ENCODE results near the gene HSPB7. TPM values are rescaled to one million over a fixed set of nuclear protein-coding genes. Genes with fewer than 3 reads are reported as not detected.
A peak's percentile ranks its signal among the peaks of the same experiment; 100 is the strongest.
"Not testable (repeated sequence)": the region's sequence is repeated elsewhere in the genome, so short reads cannot be mapped to it uniquely, and the experiment has no call there.

The HSPB7 gene
- total RNA-seq, 4 donors from 2014 or later = 2.4 to 4.2 (median 3.0) TPM

GRCh38 chr1:16050328-16050727 is 32.5 kb upstream of the HSPB7 start:
- no peak overlapping the region for H3K4me3 ChIP-seq (ENCODE audit: low read depth, poor library complexity, severe bottlenecking)
- WGBS, 2 donors = 86 to 90% methylated on average over 7 of the region's 7 CpGs
- intact Hi-C loops (cut with DNase I; ENCODE audit: low total_unique reads) = no loop called here
- no peak for DNase-seq (ENCODE audit: low spot score in 2 of 2)
- TF ChIP-seq POLR2A (IDR thresholded peaks at IDR 0.05) = no peak

GRCh38 chr1:16048573-16049189 is 30.8 kb upstream of the HSPB7 start:
- TF ChIP-seq POLR2A (IDR thresholded peaks at IDR 0.05) = no peak
- no peak for TF ChIP-seq CTCF (IDR thresholded peaks at IDR 0.05)
- DNase-seq (ENCODE audit: low spot score in 2 of 2) = no peak
- intact Hi-C loops (cut with DNase I; ENCODE audit: low total_unique reads) = no loop called here
- 0 to 6% methylated on average over 12 to 22 of the region's 25 CpGs for whole genome bisulfite sequencing, 2 donors
- peak overlapping the region; percentile 11 for H3K4me3 ChIP-seq (ENCODE audit: low read depth, poor library complexity, severe bottlenecking)

GRCh38 chr1:16047791-16048475 is 30.1 kb upstream of the HSPB7 start:
- H3K4me3 ChIP-seq (ENCODE audit: low read depth, poor library complexity, severe bottlenecking) = no peak overlapping the region
- DNase-seq (ENCODE audit: low spot score in 2 of 2) = no peak
- intact Hi-C loops (cut with DNase I; ENCODE audit: low total_unique reads) = no loop called here
- WGBS, 2 donors = 83% methylated on average over 15 to 17 of the region's 19 CpGs
- TF ChIP-seq CTCF (IDR thresholded peaks at IDR 0.05) = no peak
- TF ChIP-seq POLR2A (IDR thresholded peaks at IDR 0.05) = no peak

DNA sequence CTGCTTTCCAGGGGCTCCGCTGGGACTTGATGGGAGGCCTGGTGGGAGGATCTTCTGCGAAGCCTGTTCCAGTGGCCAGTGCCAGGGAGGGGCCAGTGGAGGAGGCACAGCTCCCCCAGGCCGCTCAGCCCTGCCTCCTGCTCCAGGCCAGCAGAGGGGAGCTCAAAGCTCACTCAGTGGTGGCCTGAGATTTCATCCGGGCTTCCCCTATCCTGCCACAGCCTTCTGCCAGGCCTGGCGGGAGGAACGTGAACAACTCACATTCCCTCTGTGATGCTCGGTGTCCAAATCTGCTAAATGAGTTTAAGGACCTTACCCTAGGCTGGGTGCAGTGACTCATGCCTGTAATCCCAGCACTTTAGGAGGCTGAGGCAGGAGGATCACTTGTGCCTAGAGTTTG is 29.0 kb upstream of the HSPB7 start:
- no peak overlapping the region for H3K4me3 ChIP-seq (ENCODE audit: low read depth, poor library complexity, severe bottlenecking)
- intact Hi-C loops (cut with DNase I; ENCODE audit: low total_unique reads) = no loop called here
- 63 to 69% methylated on average over 5 to 7 of the region's 7 CpGs for WGBS, 2 donors
- TF ChIP-seq CTCF (IDR thresholded peaks at IDR 0.05) = no peak
- no peak for DNase-seq (ENCODE audit: low spot score in 2 of 2)

DNA sequence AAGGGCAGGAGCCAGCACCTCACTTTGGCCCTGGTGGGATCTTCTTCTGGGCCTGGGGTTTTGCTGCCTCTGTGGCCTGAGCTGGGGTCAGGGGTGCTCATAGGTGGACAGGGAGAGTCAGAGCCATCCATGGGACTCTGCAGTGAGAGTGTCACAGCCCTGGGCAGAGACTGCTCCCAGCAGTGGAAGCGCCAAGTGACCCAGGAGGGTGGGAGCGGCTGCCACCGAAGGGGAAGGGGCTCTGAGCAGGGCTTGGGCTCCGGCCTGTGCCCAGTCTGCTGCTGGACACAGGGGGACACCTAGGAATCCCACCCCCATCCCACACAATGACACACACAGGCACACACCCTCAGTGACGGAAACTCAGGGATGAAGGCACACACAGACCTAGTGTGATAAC is 26.1 kb upstream of the HSPB7 start:
- 83 to 90% methylated on average over 1 to 2 of the region's 5 CpGs for WGBS, 2 donors
- intact Hi-C loops (cut with DNase I; ENCODE audit: low total_unique reads) = no loop called here
- TF ChIP-seq POLR2A (IDR thresholded peaks at IDR 0.05) (no peak), CTCF (IDR thresholded peaks at IDR 0.05) (no peak)
- no peak overlapping the region for H3K4me3 ChIP-seq (ENCODE audit: low read depth, poor library complexity, severe bottlenecking)
- no peak for DNase-seq (ENCODE audit: low spot score in 2 of 2)

DNA sequence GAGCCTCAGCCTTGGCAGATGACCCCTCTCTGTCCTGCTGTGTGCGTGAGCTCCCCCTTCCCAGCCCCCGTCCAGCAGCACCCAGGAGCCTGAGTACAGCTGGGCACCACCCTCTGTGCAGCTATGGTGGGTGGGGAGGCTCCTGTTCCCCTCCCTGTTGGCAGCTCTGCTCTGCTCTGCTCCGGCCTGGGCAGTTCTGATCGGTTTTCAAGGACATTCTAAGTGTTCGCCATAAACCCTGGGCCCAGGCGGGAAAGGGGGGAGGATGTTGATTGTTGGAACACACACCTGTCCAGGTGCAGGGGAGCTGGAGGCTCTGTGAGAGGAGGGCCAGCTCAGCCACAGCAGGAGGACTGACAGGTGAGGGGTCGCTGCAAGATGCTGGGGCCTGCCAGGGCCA is 25.7 kb upstream of the HSPB7 start, which contains the start of gene CLCNKB:
TSS of gene CLCNKB (plus strand) at position 262 of the 400 bp plus-strand sequence. CDS start 711 bp downstream, outside the sequence.
- no peak for TF ChIP-seq CTCF (IDR thresholded peaks at IDR 0.05)
- no peak for TF ChIP-seq POLR2A (IDR thresholded peaks at IDR 0.05)
- intact Hi-C loops (cut with DNase I; ENCODE audit: low total_unique reads) = no loop called here
- H3K4me3 ChIP-seq (ENCODE audit: low read depth, poor library complexity, severe bottlenecking) = no peak within 1 kb of the TSS
- DNase-seq (ENCODE audit: low spot score in 2 of 2) = no peak
- 72 to 73% methylated on average over 6 to 7 of the region's 7 CpGs for WGBS, 2 donors

- H3K4me3 ChIP-seq (ENCODE audit: low read depth, poor library complexity, severe bottlenecking); intact Hi-C loops (cut with DNase I; ENCODE audit: low total_unique reads); DNase-seq (ENCODE audit: low spot score in 2 of 2): not testable (repeated sequence)
- 95% methylated on average over 9 of the region's 9 CpGs; no CpG with 5 or more reads in 1 of the 2 donors for WGBS, 2 donors
Observed at GRCh38 chr1:16042654-16043053, 24.8 kb upstream of the HSPB7 start.
